ENCODE results near the gene SCTR.

The SCTR gene

DNA sequence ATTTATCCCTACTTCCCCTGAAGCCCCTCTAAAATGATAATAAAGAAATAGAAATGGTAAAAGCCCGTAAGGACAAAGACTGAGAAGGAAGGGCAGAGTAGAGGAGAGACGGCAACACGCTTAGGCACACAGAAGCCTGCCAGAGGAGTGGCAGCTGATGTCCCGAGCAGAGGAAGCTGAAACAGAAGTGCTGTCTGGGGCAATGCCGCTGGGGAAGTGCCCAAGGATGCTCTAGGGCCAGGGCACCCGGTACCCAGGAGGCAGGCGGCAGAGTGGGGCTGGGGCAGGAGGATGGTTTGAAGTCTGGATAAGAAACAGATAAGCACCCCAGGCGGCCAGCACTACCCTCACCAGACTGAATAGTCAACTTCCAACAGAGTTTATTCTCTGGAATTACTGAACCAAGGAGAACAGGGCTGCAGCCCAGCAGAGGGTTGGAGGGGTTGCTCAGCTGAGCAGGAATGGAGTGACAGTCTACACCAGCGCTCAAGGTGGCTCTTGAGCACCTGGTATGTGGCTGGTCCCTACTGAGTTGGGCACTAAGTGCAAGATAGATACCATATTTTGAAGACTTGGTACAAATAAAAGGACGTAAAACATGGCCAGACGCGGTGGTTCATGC, 70.2 kb downstream of the SCTR start:
- ATAC-seq = no peak

GRCh38 chr2:119451336-119452050, 72.8 kb downstream of the SCTR start:
- TF ChIP-seq PATZ1 (CRISPR knock-in tag; IDR thresholded peaks at IDR 0.05; ENCODE audit: borderline replicate concordance) (no peak), ZNF8 (CRISPR knock-in tag; IDR thresholded peaks at IDR 0.05) (no peak), TSHZ2 (CRISPR knock-in tag; IDR thresholded peaks at IDR 0.05) (no peak)
- ATAC-seq = no peak

More for the DNA sequence above, 70.2 kb downstream of the SCTR start:
- TF ChIP-seq CSDC2 (CRISPR knock-in tag; IDR thresholded peaks at IDR 0.05) (no peak), ESRRG (CRISPR knock-in tag; IDR thresholded peaks at IDR 0.05) (no peak), PATZ1 (CRISPR knock-in tag; IDR thresholded peaks at IDR 0.05; ENCODE audit: borderline replicate concordance) (no peak), ZNF70 (CRISPR knock-in tag; IDR thresholded peaks at IDR 0.05) (no peak), OSR1 (CRISPR knock-in tag; IDR thresholded peaks at IDR 0.05) (no peak), GLIS3 (CRISPR knock-in tag; IDR thresholded peaks at IDR 0.05) (no peak), TOX (CRISPR knock-in tag; IDR thresholded peaks at IDR 0.05; ENCODE audit: borderline replicate concordance) (no peak), ZNF8 (CRISPR knock-in tag; IDR thresholded peaks at IDR 0.05) (no peak), SNAI2 (CRISPR knock-in tag; IDR thresholded peaks at IDR 0.05) (no peak), ZFP3 (CRISPR knock-in tag; IDR thresholded peaks at IDR 0.05) (no peak), PPARA (CRISPR knock-in tag; IDR thresholded peaks at IDR 0.05; ENCODE audit: borderline replicate concordance) (no peak)

DNA sequence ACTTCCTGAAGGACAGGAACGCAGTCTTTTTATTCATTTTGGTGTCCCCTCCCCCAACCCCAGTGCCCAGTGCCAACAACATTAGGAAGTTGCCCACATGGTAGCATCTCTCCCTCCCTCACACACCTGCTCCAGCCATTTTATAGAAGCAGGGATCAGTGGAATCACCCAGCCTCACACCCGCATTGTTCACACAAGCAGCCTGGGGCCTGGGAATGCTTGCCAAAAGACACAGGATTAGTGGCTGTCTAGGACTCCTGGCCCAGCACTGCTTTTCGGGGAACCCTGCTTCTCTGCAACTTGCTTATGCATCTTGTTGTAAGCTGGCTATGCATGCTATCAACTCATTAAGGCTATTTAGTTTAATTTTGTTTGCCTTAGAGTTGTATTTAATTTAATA, 74.8 kb downstream of the SCTR start:
- no peak for ATAC-seq
- TF ChIP-seq ZNF565 (CRISPR knock-in tag; conservative IDR thresholded peaks at IDR 0.05; ENCODE audit: low read depth) (no peak), ARNTL (CRISPR knock-in tag; IDR thresholded peaks at IDR 0.05; ENCODE audit: borderline replicate concordance, low read depth) (no peak), CSDC2 (CRISPR knock-in tag; IDR thresholded peaks at IDR 0.05) (no peak), ZFP30 (CRISPR knock-in tag; IDR thresholded peaks at IDR 0.05) (no peak), ZC3H10 (CRISPR knock-in tag; IDR thresholded peaks at IDR 0.05) (no peak), PATZ1 (CRISPR knock-in tag; IDR thresholded peaks at IDR 0.05; ENCODE audit: borderline replicate concordance) (no peak), BACH2 (CRISPR knock-in tag; IDR thresholded peaks at IDR 0.05; ENCODE audit: borderline replicate concordance) (no peak), TSHZ2 (CRISPR knock-in tag; IDR thresholded peaks at IDR 0.05) (no peak), RARB (CRISPR knock-in tag; IDR thresholded peaks at IDR 0.05) (no peak), CREB5 (CRISPR knock-in tag; IDR thresholded peaks at IDR 0.05; ENCODE audit: low read depth) (no peak), ZNF70 (CRISPR knock-in tag; IDR thresholded peaks at IDR 0.05) (no peak)

Data from SK-N-SH treated with all-trans-retinoic acid at 6 μM for 48 hours (cell line).